Colonic mucosa (tissue), 4 donors: ENCODE data around the gene STK40. TPM values are rescaled to one million over a fixed set of nuclear protein-coding genes. Genes with fewer than 3 reads are reported as not detected.

Source experiments
- DNase-seq: peaks from one replicate; pipeline ENCODE4 v3.0.0-alpha.2; 2020
- H3K27ac ChIP-seq: fragments of 200-600 bp; one replicate; pipeline ENCODE4 v1.8.0; 2021
- H3K27me3 ChIP-seq: fragments of 200-600 bp; one replicate; pipeline ENCODE4 v1.8.0; 2021
- H3K36me3 ChIP-seq: fragments of 200-600 bp; one replicate; pipeline ENCODE4 v1.8.0; 2021
- H3K4me1 ChIP-seq: fragments of 200-600 bp; one replicate; pipeline ENCODE4 v1.8.0; 2021; ENCODE audit warnings: mild to moderate bottlenecking
- H3K4me3 ChIP-seq: fragments of 200-600 bp; one replicate; pipeline ENCODE4 v1.8.0; 2021
- H3K9ac ChIP-seq, 2 donors: one replicate each; pipeline ENCODE4 v1.7.0; 2013; ENCODE audit warnings: control low read depth in 2 of 2, low read depth in 2 of 2, low read length in 2 of 2
- H3K9me3 ChIP-seq: fragments of 200-600 bp; one replicate; pipeline ENCODE4 v1.8.0; 2021
- intact Hi-C: fragments of 100-400 bp; cut with DNase I; formaldehyde crosslinking; loops from one replicate; pipeline ENCODE4 v1.14.1; 2022
- total RNA-seq, 2 donors: library from RNA; stranded (reverse); fragmentation: NEBNext Ultra II Directional in 1 of 2; extraction: Animal tissue kit (Norgen Biotek cat#: 25700) in 1 of 2; gene quantifications; one replicate each; pipeline ENCODE4 v1.2.1, GENCODE V29; 2021
- TF ChIP-seq, protein P1 (sequence below): fragments of 200-600 bp; IDR thresholded peaks from one replicate; pipeline ENCODE4 v1.8.0; 2022; ENCODE audit warnings: antibody characterized with exemption, mild to moderate bottlenecking
- donor health status: healthy.
- donor health status: DM: no; HTN: no; CAD: no.
- donor health status: DM: no; HTN: no; CAD: no.

The STK40 gene
- total RNA-seq, 2 donors from 2014 or later = 56.6 to 69.7 TPM

DNA sequence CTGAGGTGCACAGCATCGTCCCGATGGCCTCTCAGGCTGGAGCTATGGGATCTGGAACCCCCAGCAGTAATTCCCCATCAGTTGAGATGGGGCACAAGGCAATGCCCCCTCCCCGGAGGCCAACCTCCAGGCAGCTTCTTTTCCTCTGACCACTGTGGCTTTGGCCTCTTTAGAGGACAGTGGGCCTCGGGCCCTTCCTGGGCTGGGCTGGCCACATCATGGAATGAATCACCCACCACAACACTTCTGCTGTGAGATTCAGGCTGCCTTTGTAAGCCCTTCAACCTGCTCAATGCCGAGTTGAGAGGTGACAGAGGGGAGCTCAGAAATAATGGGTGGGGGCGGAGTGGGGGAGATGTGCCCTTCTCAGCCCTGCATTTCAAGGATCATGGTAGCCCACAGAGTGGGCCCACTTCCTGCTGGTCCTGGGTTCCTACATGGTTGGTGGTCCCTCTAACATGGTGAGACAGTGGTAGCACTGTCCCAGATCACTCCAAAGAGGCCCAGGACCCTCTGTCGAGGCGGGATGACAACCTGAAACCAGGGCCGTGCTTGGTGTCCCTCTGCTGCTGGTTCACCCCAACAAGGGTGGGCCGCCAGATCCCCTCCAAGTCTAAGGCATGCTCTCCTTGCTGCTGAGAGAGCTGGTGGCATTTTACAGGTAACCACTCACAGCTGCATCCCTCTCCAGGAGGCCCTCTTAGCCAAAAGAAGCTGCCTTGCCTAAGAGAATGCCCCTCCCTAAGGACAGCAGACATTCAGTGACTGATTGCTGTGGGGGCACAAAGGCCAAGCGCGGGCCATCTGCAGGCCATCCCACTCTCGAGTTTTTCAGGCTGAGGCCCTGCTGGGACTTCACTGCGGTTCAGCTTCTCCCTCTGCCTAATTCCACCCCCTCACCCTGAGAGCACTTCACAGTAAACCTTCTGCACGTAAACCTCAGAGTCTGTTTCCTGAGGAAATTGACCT is 32.5 kb downstream of the STK40 start:
- peaks cover 13% of the 10 kb centered on the region for H3K36me3 ChIP-seq
- TF ChIP-seq, protein P1, sequence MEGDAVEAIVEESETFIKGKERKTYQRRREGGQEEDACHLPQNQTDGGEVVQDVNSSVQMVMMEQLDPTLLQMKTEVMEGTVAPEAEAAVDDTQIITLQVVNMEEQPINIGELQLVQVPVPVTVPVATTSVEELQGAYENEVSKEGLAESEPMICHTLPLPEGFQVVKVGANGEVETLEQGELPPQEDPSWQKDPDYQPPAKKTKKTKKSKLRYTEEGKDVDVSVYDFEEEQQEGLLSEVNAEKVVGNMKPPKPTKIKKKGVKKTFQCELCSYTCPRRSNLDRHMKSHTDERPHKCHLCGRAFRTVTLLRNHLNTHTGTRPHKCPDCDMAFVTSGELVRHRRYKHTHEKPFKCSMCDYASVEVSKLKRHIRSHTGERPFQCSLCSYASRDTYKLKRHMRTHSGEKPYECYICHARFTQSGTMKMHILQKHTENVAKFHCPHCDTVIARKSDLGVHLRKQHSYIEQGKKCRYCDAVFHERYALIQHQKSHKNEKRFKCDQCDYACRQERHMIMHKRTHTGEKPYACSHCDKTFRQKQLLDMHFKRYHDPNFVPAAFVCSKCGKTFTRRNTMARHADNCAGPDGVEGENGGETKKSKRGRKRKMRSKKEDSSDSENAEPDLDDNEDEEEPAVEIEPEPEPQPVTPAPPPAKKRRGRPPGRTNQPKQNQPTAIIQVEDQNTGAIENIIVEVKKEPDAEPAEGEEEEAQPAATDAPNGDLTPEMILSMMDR = no peak
- no peaks in the 10 kb centered on the region for H3K27me3 ChIP-seq
- no peaks in the 10 kb centered on the region for H3K9me3 ChIP-seq
- no peak overlapping the region for H3K27ac ChIP-seq
- no peak overlapping the region for H3K4me3 ChIP-seq
- DNase-seq = no peak
- intact Hi-C loops = no loop called here
- H3K9ac ChIP-seq = no peak overlapping the region
- peaks cover 8% of the 10 kb centered on the region for H3K4me1 ChIP-seq

DNA sequence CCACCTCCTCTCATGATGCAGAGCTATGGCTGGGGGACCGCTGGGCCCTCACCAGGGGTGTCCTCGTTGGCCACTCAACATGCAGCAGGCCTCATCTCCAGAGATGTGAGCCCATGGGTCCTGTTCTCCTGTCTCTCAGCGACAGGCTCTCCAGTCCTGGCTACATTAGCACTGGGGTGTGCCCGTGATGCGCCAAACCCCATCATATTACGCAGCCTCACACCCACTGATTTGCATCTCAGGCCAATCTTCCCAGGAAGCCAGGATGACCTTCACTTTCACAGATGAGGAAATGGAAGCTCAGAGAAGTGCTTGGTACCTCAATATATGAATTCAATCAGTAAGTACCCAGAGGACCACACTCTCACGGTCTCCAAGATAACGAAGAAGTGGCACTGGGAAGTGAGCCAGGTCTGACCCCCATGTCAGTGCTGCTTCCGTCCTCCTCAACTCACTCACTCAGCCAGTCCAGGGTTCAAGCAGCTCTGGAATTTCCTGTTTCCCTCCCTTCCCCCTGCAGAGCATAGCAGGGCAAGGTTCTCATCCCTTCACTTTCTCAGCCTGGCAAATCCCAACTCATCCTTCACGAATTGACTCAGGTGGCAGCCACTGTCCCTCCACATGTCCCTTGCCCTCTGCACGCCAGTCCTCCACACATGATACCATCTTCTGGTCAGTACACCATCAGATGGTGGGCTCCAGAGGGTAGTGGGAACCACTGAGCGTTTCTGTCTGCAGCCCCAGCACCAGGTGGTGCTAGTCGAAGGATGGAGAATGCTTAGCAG is 33.4 kb downstream of the STK40 start:
- intact Hi-C loops = no loop called here
- no peaks in the 10 kb centered on the region for H3K9me3 ChIP-seq
- no peak overlapping the region for H3K9ac ChIP-seq
- no peaks in the 10 kb centered on the region for H3K27me3 ChIP-seq
- peaks cover 8% of the 10 kb centered on the region for H3K4me1 ChIP-seq
- H3K36me3 ChIP-seq = peaks cover 17% of the 10 kb centered on the region
- TF ChIP-seq, protein P1 = no peak
- H3K27ac ChIP-seq = no peak overlapping the region
- H3K4me3 ChIP-seq = no peak overlapping the region
- no peak for DNase-seq

DNA sequence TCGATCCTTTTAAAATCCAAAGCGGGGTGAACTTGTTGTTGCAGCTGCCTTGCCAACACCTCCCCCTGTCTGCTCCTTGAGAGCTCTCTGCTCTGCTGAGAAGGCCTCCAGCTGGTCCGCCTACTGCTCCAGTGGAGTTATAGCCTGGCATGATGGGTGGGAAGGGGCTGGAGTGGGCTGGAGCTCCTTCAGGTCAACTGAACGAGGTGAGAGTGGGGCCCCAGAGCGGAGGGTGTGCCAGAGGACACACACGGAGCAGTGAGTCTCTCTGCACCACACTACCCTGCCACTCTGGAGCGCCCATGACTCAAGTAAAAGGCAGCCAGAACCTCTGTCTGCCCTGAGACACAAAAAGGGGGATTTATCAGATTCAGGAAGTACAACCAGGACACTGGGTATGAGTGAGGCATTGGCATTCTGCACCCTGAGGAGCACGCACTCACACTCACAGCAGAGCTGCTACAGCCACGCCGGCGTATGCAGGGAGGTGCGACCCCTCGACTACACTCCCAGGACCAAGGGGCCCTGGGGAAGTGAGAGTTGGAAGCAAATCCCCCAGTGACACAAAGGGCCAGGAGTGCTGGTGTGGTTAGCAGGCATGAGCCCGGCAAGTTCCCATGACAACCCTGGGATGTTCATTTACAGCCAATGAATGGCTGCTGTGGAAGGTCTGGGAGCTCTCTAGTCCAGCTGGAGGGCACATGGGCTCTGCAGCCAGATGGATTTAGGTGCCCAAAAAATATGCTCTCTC is 34.3 kb downstream of the STK40 start:
- H3K9ac ChIP-seq = no peak overlapping the region
- intact Hi-C loops = no loop called here
- peaks cover 8% of the 10 kb centered on the region for H3K4me1 ChIP-seq
- no peaks in the 10 kb centered on the region for H3K9me3 ChIP-seq
- H3K27me3 ChIP-seq = no peaks in the 10 kb centered on the region
- H3K4me3 ChIP-seq = no peak overlapping the region
- no peak for DNase-seq
- H3K36me3 ChIP-seq = peaks cover 24% of the 10 kb centered on the region
- TF ChIP-seq, protein P1 = no peak
- H3K27ac ChIP-seq = peak overlapping the region; percentile 47

DNA sequence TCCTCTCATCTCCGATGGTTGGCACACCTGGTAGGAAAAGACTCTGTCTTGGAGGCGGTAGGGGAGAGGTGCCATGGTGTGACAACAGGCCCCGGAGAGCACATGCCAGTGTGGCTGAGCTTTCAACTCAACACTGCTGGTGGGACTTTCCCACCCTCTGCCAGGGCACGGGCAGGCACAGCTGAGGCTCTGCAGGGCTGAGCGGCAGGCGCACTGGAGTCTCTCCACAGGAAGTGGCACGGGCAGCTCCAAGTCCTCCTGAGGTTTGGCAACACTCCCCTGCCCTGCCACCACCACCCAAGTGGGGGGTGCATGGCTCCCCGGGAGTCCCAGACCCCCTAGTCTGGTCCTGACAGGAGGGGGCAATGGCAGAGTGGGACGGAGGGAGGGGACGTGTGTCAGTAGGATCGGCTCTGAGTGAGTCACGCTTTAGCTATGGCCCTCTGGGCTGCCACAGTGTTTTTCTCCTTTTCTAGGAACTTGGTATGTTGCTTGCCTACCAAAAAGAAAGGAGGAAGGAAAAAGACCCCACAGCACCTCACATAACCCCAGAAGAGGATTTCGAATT is 35.0 kb downstream of the STK40 start:
- Histone ChIP-seq H3K4me1 (peaks cover 8% of the 10 kb centered on the region), H3K27me3 (no peaks in the 10 kb centered on the region), H3K9me3 (no peaks in the 10 kb centered on the region), H3K9ac (no peak overlapping the region), H3K36me3 (peaks cover 24% of the 10 kb centered on the region), H3K27ac (peak overlapping the region; percentile 47), H3K4me3 (no peak overlapping the region)
- intact Hi-C loops = no loop called here
- TF ChIP-seq, protein P1 = no peak
- no peak for DNase-seq

DNA sequence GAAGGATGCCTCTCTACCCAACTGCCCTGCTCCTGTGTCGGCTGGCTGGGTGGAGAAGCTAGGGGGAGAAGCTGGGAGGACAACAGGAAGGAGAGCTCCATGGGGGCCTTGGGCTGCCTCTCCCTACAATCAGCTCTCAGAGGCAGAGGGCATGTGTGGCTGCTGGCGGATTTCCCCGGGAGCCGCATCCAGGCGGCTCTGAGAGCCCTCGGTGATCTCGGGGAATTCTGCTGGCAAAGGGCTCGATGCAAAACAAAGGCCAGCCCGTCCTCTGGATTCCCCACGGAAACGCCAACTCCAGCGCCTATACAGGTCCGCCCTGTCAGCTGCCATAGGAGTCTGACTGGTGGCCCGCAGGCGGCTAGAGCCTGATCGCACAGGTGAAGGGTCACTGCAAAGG is 35.9 kb downstream of the STK40 start:
- H3K9me3 ChIP-seq = no peaks in the 10 kb centered on the region
- H3K27me3 ChIP-seq = no peaks in the 10 kb centered on the region
- H3K27ac ChIP-seq = peak overlapping the region; percentile 47
- no peak for DNase-seq
- TF ChIP-seq, protein P1 = no peak
- peaks cover 8% of the 10 kb centered on the region for H3K4me1 ChIP-seq
- peaks cover 19% of the 10 kb centered on the region for H3K36me3 ChIP-seq
- no peak overlapping the region for H3K9ac ChIP-seq
- intact Hi-C loops = no loop called here
- H3K4me3 ChIP-seq = no peak overlapping the region
